ENCODE results near the gene RER1.
A peak's percentile ranks its signal among the peaks of the same experiment; 100 is the strongest.

Gene RER1

GRCh38 chr1:2407166-2407990, 15.7 kb downstream of the RER1 start:
- DNase-seq (ENCODE audit: low spot score) = no peak

GRCh38 chr1:2407991-2408275, 16.3 kb downstream of the RER1 start:
- no peak for DNase-seq (ENCODE audit: low spot score)

- DNase-seq (ENCODE audit: low spot score) = no peak
These were observed 16.8 kb downstream of the RER1 start for GRCh38 chr1:2408456-2408855.

GRCh38 chr1:2408859-2409276, 17.2 kb downstream of the RER1 start:
- DNase-seq (ENCODE audit: low spot score) = no peak

GRCh38 chr1:2409745-2410144, 18.1 kb downstream of the RER1 start:
- no peak for DNase-seq (ENCODE audit: low spot score)

- DNase-seq (ENCODE audit: low spot score) = no peak
These were observed 20.3 kb downstream of the RER1 start for GRCh38 chr1:2411801-2412394.

GRCh38 chr1:2412395-2412772, 20.7 kb downstream of the RER1 start, which contains the start of gene PEX10:
TSS of gene PEX10 (minus strand) at chr1:2412564. CDS start at chr1:2412502, 62 bp downstream.
- peak; percentile 97 for DNase-seq (ENCODE audit: low spot score)

GRCh38 chr1:2412773-2413494, 21.3 kb downstream of the RER1 start:
- DNase-seq (ENCODE audit: low spot score) = peak; percentile 79

- no peak for DNase-seq (ENCODE audit: low spot score)
These were observed 22.1 kb downstream of the RER1 start for GRCh38 chr1:2413495-2414296.

GRCh38 chr1:2414297-2414958, 22.8 kb downstream of the RER1 start:
- peak; percentile 92 for DNase-seq (ENCODE audit: low spot score)

GRCh38 chr1:2415337-2415736, 23.7 kb downstream of the RER1 start:
- DNase-seq (ENCODE audit: low spot score) = no peak

- no peak for DNase-seq (ENCODE audit: low spot score)
These were observed 24.2 kb downstream of the RER1 start for GRCh38 chr1:2415801-2416208.

- no peak for DNase-seq (ENCODE audit: low spot score)
These were observed 24.8 kb downstream of the RER1 start for GRCh38 chr1:2416403-2416802.

- DNase-seq (ENCODE audit: low spot score) = no peak
These were observed 25.6 kb downstream of the RER1 start for GRCh38 chr1:2417083-2417832.

GRCh38 chr1:2417833-2418225, 26.2 kb downstream of the RER1 start:
- no peak for DNase-seq (ENCODE audit: low spot score)

- no peak for DNase-seq (ENCODE audit: low spot score)
These were observed 27.2 kb downstream of the RER1 start for GRCh38 chr1:2418791-2419320.

GRCh38 chr1:2419416-2419815, 27.8 kb downstream of the RER1 start:
- DNase-seq (ENCODE audit: low spot score) = no peak

GRCh38 chr1:2422523-2422922, 30.9 kb downstream of the RER1 start:
- no peak for DNase-seq (ENCODE audit: low spot score)

GRCh38 chr1:2425892-2426291, 34.3 kb downstream of the RER1 start:
- DNase-seq (ENCODE audit: low spot score) = no peak

GRCh38 chr1:2426540-2426939, 34.9 kb downstream of the RER1 start:
- DNase-seq (ENCODE audit: low spot score) = no peak

- DNase-seq (ENCODE audit: low spot score) = no peak
These were observed 35.4 kb downstream of the RER1 start for GRCh38 chr1:2427051-2427450.
